MCF 10A (cell line): ENCODE results near the gene SLC16A7. TPM values are rescaled to one million over a fixed set of nuclear protein-coding genes. Genes with fewer than 3 reads are reported as not detected.

Experiments
- BruUV-seq: library from RNA; stranded (reverse); fragments of 400-500 nt; replicated peaks from 2 replicates; lab custom pipeline; 2021; lab: Mats Ljungman, UMichigan
- CTCF ChIA-PET: fragments of 300-600 bp; sonication (Branson Sonifier 250); formaldehyde crosslinking; extraction: SDS; loops from one replicate; lab custom pipeline; 2021; ENCODE audit warnings: antibody characterized with exemption, inconsistent platforms; lab: Yijun Ruan, JAX
- POLR2A ChIA-PET: fragments of 300-600, 350-650 bp; sonication (Branson Sonifier 250); formaldehyde crosslinking; extraction: SDS; loops from one replicate; lab custom pipeline; 2020; ENCODE audit warnings: antibody characterized with exemption, inconsistent platforms; lab: Yijun Ruan, JAX
- DNase-seq: peaks from one replicate; pipeline ENCODE4 v3.0.0-alpha.2; 2018; ENCODE audit not compliant: unreplicated experiment
- H3K27ac Mint-ChIP-seq: one replicate; pipeline ENCODE4 v1.8.0; 2022; ENCODE audit warnings: mild to moderate bottlenecking, low read depth, mixed read lengths; ENCODE audit not compliant: unreplicated experiment
- H3K27me3 Mint-ChIP-seq: one replicate; pipeline ENCODE4 v1.8.0; 2022; ENCODE audit warnings: mixed read lengths; ENCODE audit not compliant: insufficient read depth, unreplicated experiment
- H3K36me3 Mint-ChIP-seq: one replicate; pipeline ENCODE4 v1.8.0; 2022; ENCODE audit warnings: mild to moderate bottlenecking, moderate library complexity, mixed read lengths; ENCODE audit not compliant: insufficient read depth, unreplicated experiment
- H3K4me1 Mint-ChIP-seq: one replicate; pipeline ENCODE4 v1.8.0; 2022; ENCODE audit warnings: mixed read lengths; ENCODE audit not compliant: insufficient read depth, unreplicated experiment
- H3K4me3 Mint-ChIP-seq: one replicate; pipeline ENCODE4 v1.8.0; 2022; ENCODE audit warnings: mild to moderate bottlenecking, moderate library complexity, mixed read lengths; ENCODE audit not compliant: unreplicated experiment
- H3K9me3 Mint-ChIP-seq: one replicate; pipeline ENCODE4 v1.8.0; 2022; ENCODE audit warnings: mixed read lengths; ENCODE audit not compliant: unreplicated experiment
- CTCF ChIP-seq: fragments of 200-600 bp; IDR thresholded peaks from one replicate; pipeline ENCODE4 v1.8.0; 2022; ENCODE audit warnings: antibody characterized with exemption, mild to moderate bottlenecking; ENCODE audit not compliant: unreplicated experiment
- intact Hi-C: fragments of 100-400 bp; cut with micrococcal nuclease; formaldehyde crosslinking; loops from 2 replicates; pipeline ENCODE4 v1.14.1; 2022
- total RNA-seq: library from RNA; stranded (reverse); gene quantifications from 2 replicates; pipeline ENCODE4 v1.2.3, GENCODE V29; 2022

The SLC16A7 gene
- total RNA-seq, 1 experiment from 2014 or later = 32.6 TPM

GRCh38 chr12:59768031-59768430 lies 172.2 kb downstream of the SLC16A7 start:
- TF ChIP-seq CTCF = no peak
- intact Hi-C loops = no loop called here
- no peaks in the 10 kb centered on the region for H3K36me3 Mint-ChIP-seq
- H3K4me3 Mint-ChIP-seq = no peak overlapping the region
- no peak for DNase-seq
- CTCF ChIA-PET = no interaction called here
- no peaks in the 10 kb centered on the region for H3K4me1 Mint-ChIP-seq
- POLR2A ChIA-PET = no interaction called here
- no peak overlapping the region for H3K27ac Mint-ChIP-seq
- no TSS peak for BruUV-seq
- H3K9me3 Mint-ChIP-seq = no peaks in the 10 kb centered on the region
- H3K27me3 Mint-ChIP-seq = no peaks in the 10 kb centered on the region

- intact Hi-C loops = loop anchor here (1.0 kb wide), 3 partner anchors 183 to 377 kb away; no protein-coding TSS in a partner anchor
- no peaks in the 10 kb centered on the region for H3K27me3 Mint-ChIP-seq
- no peaks in the 10 kb centered on the region for H3K36me3 Mint-ChIP-seq
- peak; percentile 40 for TF ChIP-seq CTCF
- H3K27ac Mint-ChIP-seq = no peak overlapping the region
- H3K4me1 Mint-ChIP-seq = no peaks in the 10 kb centered on the region
- peak; percentile 52 for DNase-seq
- H3K9me3 Mint-ChIP-seq = no peaks in the 10 kb centered on the region
- CTCF ChIA-PET = interaction anchor here (0.6 to 0.7 kb wide), 2 partner anchors 45 to 199 kb away, joined by 4 read pairs; no protein-coding TSS in a partner anchor
- H3K4me3 Mint-ChIP-seq = no peak overlapping the region
- BruUV-seq = no TSS peak
- POLR2A ChIA-PET = no interaction called here
These were observed 184.8 kb downstream of the SLC16A7 start for GRCh38 chr12:59780605-59781135.

DNA sequence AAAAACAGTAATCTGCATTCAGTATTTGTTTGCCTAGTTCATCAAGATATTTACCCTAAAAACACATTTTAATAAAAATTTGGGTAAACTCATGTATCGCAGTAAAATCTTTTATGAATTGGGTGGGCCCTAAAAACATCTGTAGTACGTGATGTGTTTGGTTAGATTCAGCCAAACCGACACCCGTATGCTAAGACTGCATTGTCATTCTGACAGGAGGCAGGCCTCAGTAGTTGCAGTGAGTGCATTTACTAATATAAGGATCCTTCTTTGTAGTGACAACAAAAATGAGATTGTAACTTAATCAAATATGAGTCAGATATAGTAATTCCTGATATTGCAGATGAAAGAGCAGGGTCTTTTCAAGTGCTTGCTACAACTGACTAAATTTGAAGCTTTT lies 191.8 kb downstream of the SLC16A7 start:
- CTCF ChIA-PET = no interaction called here

DNA sequence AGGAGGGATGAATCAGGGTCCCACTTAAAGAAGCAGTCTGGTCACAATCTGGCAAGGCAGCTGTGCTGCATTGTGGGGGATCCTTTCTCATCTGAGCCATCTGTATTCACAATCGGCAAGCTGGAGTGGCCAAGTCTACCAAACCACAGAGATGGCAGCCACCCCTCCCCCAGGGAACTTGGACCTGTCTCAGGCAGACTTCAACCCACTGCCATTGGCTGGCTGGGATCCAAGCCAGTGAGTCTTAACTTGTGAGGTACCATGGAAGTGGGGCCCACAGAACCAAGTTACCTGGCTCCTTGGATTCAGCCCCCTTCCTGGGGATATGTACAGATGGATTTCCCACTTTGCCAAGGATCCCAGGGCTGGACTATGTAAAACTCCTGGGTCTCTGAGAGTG lies 196.8 kb downstream of the SLC16A7 start:
- POLR2A ChIA-PET = no interaction called here
- Mint-ChIP-seq H3K4me3 (no peak overlapping the region), H3K4me1 (no peaks in the 10 kb centered on the region), H3K27ac (no peak overlapping the region), H3K9me3 (peaks cover 21% of the 10 kb centered on the region), H3K36me3 (peaks cover 7% of the 10 kb centered on the region), H3K27me3 (no peaks in the 10 kb centered on the region)
- intact Hi-C loops = no loop called here
- no peak for DNase-seq
- CTCF ChIA-PET = interaction anchor here (2.2 kb wide), 1 partner anchor 15 kb away, joined by 9 read pairs; no protein-coding TSS in a partner anchor
- TF ChIP-seq CTCF = no peak
- no TSS peak for BruUV-seq

More for the DNA sequence above, 191.8 kb downstream of the SLC16A7 start:
- no TSS peak for BruUV-seq
- H3K36me3 Mint-ChIP-seq = no peaks in the 10 kb centered on the region
- no peak for DNase-seq
- no peak for TF ChIP-seq CTCF
- intact Hi-C loops = no loop called here
- no peak overlapping the region for H3K27ac Mint-ChIP-seq
- H3K4me1 Mint-ChIP-seq = no peaks in the 10 kb centered on the region
- H3K9me3 Mint-ChIP-seq = peaks cover 7% of the 10 kb centered on the region
- no peaks in the 10 kb centered on the region for H3K27me3 Mint-ChIP-seq
- POLR2A ChIA-PET = no interaction called here
- no peak overlapping the region for H3K4me3 Mint-ChIP-seq
